ENCODE results near the gene PPFIBP1.

Gene PPFIBP1

DNA sequence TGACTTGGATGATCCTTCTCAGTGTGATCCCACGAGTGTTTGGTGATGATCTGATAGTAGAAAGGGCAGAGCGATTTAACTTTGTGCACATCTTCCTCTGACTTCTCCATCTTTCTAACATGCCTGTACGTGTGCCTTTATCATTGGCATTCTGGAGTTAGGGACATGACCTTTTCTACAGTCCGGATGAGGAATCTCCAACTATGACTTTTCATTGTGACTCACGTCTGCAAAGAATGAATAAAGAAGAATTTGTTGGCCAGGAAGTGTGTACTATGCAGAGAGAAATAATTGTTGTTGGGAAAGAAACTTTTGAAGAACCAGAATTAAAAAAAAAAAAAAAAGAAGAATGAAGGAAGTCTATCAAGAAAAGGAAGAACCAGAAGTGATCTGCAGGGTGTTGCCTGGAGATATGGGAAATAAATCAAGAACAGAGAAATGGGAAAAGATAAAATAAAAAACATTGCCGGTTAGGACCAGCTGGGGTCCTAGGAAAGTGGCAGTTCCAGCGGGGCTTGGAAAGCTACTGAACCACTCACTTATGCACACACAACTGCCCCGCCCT, 25.3 kb downstream of the PPFIBP1 start:
- TF ChIP-seq, protein P1, sequence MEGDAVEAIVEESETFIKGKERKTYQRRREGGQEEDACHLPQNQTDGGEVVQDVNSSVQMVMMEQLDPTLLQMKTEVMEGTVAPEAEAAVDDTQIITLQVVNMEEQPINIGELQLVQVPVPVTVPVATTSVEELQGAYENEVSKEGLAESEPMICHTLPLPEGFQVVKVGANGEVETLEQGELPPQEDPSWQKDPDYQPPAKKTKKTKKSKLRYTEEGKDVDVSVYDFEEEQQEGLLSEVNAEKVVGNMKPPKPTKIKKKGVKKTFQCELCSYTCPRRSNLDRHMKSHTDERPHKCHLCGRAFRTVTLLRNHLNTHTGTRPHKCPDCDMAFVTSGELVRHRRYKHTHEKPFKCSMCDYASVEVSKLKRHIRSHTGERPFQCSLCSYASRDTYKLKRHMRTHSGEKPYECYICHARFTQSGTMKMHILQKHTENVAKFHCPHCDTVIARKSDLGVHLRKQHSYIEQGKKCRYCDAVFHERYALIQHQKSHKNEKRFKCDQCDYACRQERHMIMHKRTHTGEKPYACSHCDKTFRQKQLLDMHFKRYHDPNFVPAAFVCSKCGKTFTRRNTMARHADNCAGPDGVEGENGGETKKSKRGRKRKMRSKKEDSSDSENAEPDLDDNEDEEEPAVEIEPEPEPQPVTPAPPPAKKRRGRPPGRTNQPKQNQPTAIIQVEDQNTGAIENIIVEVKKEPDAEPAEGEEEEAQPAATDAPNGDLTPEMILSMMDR (IDR thresholded peaks at IDR 0.05; ENCODE audit: insufficient read depth, missing control alignments), result no peak
- no peak for DNase-seq (ENCODE audit: insufficient read length, low spot score)
- no peak for FAIRE-seq

DNA sequence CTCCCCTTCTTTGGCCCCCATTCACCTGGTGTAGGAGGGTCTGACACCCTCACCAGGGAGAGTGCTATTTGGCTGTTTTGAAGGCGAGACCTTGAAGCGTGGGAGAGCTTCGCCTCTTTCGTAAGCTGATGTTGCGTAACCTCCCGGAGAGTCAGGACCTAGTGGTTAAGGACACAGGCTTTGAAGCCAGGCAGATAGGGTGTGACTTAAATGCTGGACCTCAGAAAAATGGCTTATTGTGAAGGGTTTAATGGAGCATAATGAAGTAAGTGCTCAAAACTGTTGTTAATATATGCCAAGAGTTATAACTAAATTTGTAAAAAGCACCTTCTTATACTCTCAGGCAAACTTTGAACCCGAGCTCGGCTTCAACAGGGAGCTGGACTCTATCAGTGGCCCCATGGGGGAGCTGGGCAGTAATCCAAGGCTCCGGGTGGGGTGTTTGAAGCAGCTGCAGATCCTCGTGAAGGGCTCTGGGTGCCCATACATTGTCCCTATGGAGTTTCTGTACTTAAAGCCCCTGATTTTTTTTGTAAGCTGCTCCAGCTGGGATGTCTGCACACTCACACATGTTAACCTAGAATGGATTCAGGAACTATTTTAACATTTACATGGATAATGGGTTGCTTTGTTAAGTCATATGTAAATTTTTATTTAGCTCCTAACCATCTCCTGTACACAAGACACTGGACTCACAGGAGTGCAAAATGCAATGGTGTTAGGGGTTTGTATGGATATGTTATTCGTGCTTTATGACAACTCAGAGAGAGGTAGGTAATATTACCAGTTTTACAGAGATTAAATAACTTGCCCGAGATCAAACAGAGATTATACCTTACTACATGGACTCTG, 26.0 kb downstream of the PPFIBP1 start:
- no peak for DNase-seq (ENCODE audit: insufficient read length, low spot score)
- no peak for FAIRE-seq

DNA sequence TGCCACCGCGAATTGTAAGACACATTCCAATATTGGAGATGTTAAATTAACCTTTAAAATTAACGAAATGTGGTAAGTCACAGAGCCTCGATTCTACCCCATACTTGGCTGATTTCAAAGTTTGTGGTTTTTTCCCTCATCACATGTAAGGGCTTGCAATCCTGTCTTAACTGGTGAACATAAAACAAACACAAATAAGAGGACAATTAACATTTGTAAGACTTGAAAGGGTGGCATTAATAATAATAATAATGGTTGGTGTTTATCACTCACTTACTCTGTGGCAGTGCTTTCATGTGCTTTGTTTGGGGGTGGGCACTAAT, 26.6 kb downstream of the PPFIBP1 start:
- FAIRE-seq (no peak), DNase-seq (ENCODE audit: insufficient read length, low spot score) (no peak)
- TF ChIP-seq, protein P1 (IDR thresholded peaks at IDR 0.05; ENCODE audit: insufficient read depth, missing control alignments), result no peak

More for the DNA sequence above, 26.0 kb downstream of the PPFIBP1 start:
- TF ChIP-seq, protein P1 (IDR thresholded peaks at IDR 0.05; ENCODE audit: insufficient read depth, missing control alignments), result no peak

DNA sequence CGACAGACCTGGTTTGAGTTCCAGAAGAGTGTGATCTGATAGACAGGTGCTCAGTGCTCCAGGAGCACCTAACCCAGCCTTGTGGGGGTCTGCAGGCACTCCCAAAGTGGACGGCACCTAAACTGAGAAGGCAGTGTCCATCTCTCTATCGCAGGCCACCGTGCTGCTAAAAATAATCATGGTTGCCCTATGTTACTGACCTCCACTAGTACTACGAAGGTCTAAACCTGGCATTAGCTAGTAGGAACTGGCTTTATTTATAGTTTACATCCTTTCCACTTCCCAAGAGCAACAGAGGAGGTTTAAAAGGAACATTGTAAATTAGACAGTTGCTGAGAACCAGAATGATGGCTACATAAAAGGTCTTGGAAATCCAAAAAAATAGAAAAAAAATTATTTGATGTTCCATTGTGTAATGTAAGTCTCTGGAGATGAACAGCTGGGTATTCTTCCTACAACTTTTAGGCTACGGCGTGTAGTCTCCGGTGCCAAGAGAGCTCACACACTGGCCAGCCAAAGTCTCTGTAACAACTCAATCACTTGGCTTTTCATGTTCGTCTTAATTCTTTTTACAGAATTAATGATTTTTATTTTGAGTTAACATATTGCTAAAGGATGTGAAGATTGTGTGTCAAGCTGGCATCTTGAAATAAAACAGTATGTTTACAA, 27.3 kb downstream of the PPFIBP1 start:
- FAIRE-seq, result no peak
- DNase-seq (ENCODE audit: insufficient read length, low spot score), result no peak
- TF ChIP-seq, protein P1 (IDR thresholded peaks at IDR 0.05; ENCODE audit: insufficient read depth, missing control alignments), result no peak

DNA sequence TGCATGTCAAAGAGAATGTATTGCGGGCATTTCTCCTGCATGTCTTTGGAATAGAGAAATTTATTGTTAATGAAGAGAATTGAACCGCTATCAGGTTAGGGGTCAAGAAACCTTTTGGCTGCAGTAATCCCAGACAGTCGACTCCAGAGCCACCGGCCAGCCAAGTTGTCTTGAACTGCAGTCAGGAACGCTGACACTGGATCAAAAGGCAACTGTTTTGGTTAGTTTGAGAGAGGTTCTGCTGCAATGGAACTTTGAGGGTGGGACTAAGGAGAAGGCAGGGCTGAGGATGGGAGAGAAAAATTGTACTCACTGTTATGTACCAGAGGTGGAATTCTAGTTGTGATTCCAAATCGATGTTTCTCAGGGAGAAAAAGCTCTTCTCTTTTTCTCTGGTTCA, 28.2 kb downstream of the PPFIBP1 start:
- FAIRE-seq (no peak), DNase-seq (ENCODE audit: insufficient read length, low spot score) (no peak)
- TF ChIP-seq, protein P1 (IDR thresholded peaks at IDR 0.05; ENCODE audit: insufficient read depth, missing control alignments), result no peak

DNA sequence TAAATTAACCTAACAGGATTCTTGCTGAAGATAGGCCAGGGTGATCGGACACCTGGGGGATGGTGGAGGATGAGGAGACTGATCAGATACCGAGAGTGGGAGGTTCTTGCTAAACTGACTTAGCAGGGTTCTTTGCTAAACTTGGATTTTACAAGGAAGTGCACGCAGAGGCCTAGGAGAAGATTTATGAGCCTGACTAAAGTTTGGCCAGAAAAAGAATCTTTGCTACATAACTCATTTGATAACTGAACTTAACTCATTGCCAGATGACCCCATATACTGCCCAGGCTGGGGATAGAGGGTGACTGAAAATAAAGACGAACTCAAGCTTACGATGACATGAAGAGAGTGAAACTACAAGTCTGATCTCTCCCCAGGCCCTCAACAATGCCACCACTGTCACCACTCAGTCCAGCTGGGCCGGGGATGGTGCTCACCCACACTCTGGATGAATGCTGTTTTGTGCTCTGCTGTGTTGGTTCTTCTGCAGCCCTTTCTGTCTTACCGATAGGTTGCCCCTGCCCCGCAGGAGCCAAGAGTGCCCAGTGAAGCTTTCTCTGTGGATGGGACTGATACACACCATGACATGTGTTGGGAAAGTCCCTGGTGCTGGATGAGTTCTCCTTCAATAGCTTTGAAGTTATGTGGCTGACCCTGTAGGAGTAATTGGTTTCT, 29.0 kb downstream of the PPFIBP1 start:
- TF ChIP-seq, protein P1 (IDR thresholded peaks at IDR 0.05; ENCODE audit: insufficient read depth, missing control alignments), result no peak
- DNase-seq (ENCODE audit: insufficient read length, low spot score) (no peak), FAIRE-seq (no peak)
